Activated CD4-positive, CD25-positive, alpha-beta regulatory T cell treated with anti-CD3 and anti-CD28 coated beads, Interleukin-2, amount 50 U/mL, for 72 hours (primary cell): Measurements from ENCODE around the gene NFYA.

ENCODE experiments used
- DNase-seq: peaks from one replicate; pipeline ENCODE4 v3.0.0; 2021

NFYA gene

DNA sequence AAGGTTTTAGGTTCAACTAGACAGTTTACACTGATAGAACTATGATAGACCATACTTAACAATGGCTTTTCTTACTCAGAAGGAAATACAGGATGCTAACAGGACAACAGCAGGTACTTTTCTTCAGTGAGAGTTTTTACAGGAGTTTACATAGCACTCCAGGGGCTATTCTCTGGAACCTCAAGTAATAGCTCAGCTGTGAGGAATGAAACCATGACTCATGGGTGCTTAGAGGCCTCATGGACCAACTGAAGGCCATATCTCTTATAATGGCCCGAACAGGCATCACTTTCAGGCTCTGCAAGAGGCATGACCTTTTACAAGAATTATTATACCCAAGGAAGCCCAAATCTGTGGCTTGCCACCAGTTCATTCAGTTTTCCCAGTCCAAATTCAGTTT is 49.6 kb downstream of the NFYA start:
- DNase-seq = no peak

DNA sequence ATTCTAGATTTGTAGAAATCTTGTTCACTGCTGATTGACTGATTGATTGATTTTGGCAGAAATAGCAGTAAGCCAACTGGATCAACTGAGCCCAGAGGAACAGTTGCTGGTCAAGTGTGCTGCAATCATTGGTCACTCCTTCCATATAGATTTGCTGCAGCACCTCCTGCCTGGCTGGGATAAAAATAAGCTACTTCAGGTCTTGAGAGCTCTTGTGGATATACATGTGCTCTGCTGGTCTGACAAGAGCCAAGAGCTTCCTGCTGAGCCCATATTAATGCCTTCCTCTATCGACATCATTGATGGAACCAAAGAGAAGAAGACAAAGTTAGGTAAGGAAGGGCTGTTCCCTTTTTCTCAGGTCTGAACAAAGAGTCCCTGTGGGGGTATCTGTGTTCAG is 50.1 kb downstream of the NFYA start:
- DNase-seq = no peak

DNA sequence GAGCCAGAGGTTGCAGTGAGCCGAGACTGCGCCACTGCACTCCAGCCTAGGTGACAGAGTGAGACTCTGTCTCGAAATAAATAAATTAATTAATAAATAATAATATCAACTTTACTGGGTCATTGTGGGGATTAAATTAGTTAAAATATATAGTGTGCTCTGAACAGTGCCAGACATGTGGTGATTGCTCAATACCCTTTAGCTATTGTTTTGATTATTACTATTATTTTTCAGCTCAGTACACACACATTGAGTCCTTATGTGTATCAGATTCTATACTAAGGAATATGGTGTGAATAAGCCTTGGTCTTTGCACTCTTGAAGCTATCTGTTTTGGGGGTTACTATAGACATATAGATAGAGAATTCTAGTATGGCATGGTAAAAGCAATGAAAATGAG is 52.5 kb downstream of the NFYA start:
- no peak for DNase-seq

DNA sequence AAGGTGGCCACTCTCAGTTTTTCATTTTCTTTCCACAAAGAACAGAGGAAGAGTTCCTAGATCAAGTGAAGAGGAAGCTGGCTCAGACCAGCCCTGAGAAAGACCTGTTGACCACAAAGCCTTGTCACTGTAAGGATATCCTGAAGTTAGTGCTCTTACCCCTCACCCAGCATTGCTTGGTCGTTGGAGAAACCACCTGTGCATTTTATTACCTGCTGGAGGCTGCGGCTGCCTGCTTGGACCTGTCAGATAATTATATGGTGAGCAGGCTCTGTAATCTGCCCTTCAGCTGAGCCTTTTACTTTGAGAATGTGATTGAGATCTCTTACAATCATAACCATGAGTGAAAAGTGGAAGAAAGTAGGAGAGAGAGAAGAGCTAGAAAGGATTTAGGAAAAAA is 59.5 kb downstream of the NFYA start:
- DNase-seq = no peak

DNA sequence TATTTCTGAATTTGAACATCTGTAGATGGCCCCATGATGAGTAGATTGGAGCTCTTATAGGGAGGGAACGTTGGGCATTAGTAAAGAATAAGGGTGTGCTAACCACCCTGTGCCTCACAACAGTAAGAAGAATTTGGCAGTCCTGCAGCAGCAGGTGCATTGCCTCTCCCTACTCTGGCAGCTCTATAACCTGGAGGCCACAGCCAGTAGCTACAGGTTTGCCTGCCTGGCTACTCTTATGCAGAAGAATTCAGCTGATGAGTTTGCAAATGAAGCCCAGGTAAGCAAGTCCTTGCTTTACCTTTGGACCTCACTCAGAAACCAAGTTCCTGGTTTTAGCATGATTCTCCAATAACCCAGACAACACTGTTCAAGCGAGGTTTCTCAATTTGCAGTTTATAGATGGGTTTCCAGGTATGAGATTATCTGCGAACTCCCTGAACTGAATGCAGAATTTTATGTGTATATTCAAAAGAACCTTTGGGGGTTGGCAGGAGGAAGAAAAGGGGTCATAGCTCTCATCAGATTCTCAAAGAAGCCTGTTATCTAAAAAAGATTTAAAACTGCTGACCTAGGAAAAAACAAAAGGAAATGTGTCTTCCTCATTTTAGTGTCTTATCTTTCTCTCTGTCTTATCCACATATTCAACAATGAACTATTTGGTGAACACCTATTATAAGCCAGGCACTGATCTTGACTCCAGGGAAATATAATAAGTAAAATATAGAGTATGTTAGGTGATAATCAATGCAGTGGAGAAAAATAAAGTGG is 62.5 kb downstream of the NFYA start:
- no peak for DNase-seq

DNA sequence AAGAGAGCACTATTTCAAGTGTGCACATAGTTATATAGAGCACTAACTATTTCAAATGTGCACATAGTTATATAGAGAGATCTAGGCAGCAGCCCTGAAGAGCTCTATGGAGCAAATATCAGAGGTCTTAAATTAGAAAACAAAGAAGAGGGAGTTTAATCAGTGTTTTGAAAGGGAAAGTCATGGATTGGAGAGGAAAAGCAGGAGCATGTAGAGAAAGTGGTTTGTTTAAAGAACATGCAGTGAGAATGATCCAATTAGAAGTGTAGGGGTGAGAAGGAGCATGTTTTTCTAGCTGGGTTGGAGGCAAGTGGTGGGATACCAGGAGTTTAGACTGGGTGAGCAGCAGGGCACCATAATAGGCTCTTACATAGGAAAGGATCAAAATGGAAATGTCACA is 64.1 kb downstream of the NFYA start:
- DNase-seq = no peak

DNA sequence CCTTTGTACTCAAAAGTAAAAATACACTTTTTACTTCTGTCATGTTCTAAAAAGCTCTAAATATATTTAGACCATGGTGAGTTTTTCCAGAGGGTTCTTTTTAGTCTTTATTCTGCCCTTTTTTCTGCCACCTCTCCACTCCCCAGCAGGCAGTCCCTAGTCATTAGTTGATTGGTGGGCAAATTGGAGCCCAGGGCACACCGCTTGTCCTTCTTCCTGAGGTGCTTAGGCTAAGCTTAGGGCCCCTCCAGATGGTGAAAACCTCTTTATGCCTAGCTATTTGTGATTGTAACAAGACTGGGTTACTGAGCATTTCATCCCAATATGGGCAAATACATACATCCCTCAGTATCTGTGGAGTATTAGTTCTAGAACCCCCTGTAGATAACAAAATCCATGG is 75.1 kb downstream of the NFYA start:
- no peak for DNase-seq
